Measurements from ENCODE around the gene ALDOA. TPM values are rescaled to one million over a fixed set of nuclear protein-coding genes. Genes with fewer than 3 reads are reported as not detected.

Gene ALDOA
- total RNA-seq, 2 donors from 2014 or later: 569 to 841 TPM

DNA sequence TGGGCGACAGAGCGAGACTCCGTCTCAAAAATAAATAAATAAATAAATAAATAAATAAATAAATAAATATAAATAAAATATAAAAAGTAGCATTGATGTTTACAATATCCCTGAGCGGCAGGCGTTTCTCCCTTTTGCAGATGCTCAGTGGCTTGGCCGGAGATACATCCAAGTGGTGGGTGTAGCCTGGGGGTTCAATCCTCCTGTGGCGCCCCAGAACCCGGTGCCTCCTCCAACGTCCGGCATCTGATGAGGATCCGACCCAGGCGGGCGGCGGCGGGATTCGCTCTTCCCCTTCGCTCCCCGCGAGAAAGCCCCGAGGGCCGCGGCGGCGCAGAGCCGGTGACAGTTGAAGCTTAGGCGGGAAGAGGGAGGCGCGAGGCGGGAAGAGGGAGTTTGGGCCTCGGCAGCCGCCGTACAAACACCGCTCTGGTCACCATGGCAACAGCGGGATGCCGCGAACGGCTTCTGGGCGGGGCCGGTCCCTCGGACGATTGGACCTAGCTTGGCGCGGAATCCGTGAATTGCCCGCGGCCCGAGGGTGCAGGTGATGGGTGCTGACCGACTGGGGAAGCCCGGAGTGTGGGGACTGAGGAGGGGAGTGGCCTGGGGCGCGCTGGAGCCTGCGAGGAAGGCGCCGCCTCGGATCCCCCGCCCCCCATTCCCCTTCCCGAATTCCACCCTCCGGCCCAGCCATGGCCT is 12.7 kb upstream of the ALDOA start:
- ATAC-seq (ENCODE audit: insufficient number of reproducible peaks, low FRiP score, low read depth) (peak; percentile 55), DNase-seq (ENCODE audit: low spot score) (peak; percentile 67)
- peak overlapping the region; percentile 27 to 60 for H3K27ac ChIP-seq
- peaks cover 7 to 9% of the 10 kb centered on the region in 2 donors for H3K4me1 ChIP-seq (ENCODE audit: control insufficient read depth in 1 of 2, low read depth in 2 of 2)
- H3K27me3 ChIP-seq (replicated peaks; ENCODE audit: insufficient read depth): no peaks in the 10 kb centered on the region
- H3K9me3 ChIP-seq: no peaks in the 10 kb centered on the region
- TF ChIP-seq, protein P1, sequence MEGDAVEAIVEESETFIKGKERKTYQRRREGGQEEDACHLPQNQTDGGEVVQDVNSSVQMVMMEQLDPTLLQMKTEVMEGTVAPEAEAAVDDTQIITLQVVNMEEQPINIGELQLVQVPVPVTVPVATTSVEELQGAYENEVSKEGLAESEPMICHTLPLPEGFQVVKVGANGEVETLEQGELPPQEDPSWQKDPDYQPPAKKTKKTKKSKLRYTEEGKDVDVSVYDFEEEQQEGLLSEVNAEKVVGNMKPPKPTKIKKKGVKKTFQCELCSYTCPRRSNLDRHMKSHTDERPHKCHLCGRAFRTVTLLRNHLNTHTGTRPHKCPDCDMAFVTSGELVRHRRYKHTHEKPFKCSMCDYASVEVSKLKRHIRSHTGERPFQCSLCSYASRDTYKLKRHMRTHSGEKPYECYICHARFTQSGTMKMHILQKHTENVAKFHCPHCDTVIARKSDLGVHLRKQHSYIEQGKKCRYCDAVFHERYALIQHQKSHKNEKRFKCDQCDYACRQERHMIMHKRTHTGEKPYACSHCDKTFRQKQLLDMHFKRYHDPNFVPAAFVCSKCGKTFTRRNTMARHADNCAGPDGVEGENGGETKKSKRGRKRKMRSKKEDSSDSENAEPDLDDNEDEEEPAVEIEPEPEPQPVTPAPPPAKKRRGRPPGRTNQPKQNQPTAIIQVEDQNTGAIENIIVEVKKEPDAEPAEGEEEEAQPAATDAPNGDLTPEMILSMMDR (IDR thresholded peaks at IDR 0.05): no peak
- H3K4me3 ChIP-seq: peak overlapping the region; percentile 88
- H3K36me3 ChIP-seq: no peaks in the 10 kb centered on the region

DNA sequence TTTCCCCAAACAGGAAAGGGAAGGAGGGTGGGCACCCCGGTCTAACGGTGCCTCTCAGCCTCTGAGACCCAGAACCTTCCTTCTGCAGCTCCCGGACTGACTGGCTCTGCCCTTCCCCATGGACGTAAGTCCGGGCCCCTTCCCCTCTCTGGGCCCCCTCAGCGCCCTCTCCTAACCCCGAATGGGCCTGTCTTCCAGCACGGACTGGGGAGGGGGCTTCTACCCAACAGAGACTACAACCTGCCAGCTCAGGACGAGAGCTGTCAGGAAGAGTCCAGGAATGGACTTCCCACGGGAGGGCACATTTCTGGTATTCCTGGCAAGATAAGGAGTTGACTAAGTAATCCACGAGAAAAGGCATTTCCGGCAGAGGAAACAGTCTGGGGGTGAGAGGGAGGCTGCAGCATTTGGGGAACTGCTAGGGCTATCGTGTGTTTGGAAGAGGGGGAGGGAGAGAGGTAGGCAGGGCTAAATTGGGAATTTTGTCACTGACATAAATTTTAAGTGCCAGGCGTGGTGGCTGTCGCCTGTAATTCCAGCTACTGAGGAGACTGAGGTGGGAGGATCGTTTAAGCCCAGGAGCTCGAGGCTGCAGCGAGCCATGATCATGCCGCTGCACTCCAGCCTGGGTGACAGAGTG is 12.1 kb upstream of the ALDOA start:
- no peaks in the 10 kb centered on the region for H3K36me3 ChIP-seq
- ATAC-seq (ENCODE audit: insufficient number of reproducible peaks, low FRiP score, low read depth) (peak; percentile 16), DNase-seq (ENCODE audit: low spot score) (no peak)
- H3K4me3 ChIP-seq: peak overlapping the region; percentile 88
- peak overlapping the region; percentile 27 to 60 for H3K27ac ChIP-seq
- peaks cover 7 to 9% of the 10 kb centered on the region in 2 donors for H3K4me1 ChIP-seq (ENCODE audit: control insufficient read depth in 1 of 2, low read depth in 2 of 2)
- H3K9me3 ChIP-seq: no peaks in the 10 kb centered on the region
- H3K27me3 ChIP-seq (replicated peaks; ENCODE audit: insufficient read depth): no peaks in the 10 kb centered on the region
- TF ChIP-seq, protein P1 (IDR thresholded peaks at IDR 0.05): no peak

DNA sequence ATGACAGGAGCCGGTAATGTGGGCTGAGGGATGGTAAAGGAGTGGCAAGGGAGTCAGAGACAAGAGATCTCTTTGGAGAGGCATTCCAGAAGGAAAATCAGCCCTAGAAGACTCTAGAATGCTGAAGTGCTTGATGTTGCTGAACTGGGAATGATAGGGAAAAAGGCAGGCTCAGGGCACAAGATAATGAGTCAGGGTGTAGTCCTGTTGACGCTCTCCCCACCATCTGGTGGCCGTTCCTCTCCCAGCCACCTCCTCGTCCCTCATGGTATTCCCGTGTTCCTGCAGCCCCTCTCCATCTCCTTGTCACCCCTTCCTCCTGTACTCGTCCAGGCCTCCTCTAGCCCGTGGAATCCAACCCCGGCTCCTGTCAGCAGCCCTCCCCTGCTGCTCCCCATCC is 11.1 kb upstream of the ALDOA start:
- DNase-seq (ENCODE audit: low spot score): no peak
- no peaks in the 10 kb centered on the region for H3K36me3 ChIP-seq
- no peaks in the 10 kb centered on the region for H3K27me3 ChIP-seq (replicated peaks; ENCODE audit: insufficient read depth)
- TF ChIP-seq, protein P1 (IDR thresholded peaks at IDR 0.05): no peak
- H3K27ac ChIP-seq: no peak overlapping the region
- H3K4me1 ChIP-seq (ENCODE audit: control insufficient read depth in 1 of 2, low read depth in 2 of 2): peaks cover 7 to 9% of the 10 kb centered on the region in 2 donors
- ATAC-seq (ENCODE audit: insufficient number of reproducible peaks, low FRiP score, low read depth): no peak
- H3K9me3 ChIP-seq: no peaks in the 10 kb centered on the region
- no peak overlapping the region for H3K4me3 ChIP-seq

DNA sequence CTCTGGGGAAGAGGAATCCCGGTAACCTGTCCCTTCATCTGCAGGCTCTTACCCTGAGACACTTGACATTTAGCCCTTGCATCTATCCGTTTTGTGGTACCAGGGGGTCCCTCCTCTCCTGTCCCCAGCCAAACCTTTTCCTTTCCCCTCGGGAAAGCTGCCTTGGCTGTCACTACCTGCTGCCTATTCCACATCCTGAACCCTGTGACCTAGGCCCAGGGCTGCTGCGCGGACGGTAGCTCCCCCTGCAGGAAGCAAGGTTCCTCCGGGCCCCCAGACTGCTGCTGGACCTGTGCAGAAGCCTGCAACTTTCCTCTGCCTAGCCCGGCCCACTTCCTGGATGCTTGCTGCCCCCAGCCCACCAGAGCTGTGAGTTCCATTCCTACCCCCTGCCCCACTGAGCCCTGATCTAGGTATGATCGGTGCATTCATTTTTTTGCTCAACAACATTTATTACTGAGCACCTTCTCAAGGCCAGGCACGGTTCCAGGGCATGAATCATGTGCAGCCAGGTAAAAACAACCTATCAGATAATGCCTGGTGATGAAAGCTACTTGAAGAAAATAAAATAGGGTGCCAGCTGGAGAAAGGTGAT is 10.5 kb upstream of the ALDOA start:
- TF ChIP-seq, protein P1 (IDR thresholded peaks at IDR 0.05): no peak
- Histone ChIP-seq H3K9me3 (no peaks in the 10 kb centered on the region), H3K4me3 (no peak overlapping the region), H3K27me3 (replicated peaks; ENCODE audit: insufficient read depth) (no peaks in the 10 kb centered on the region), H3K36me3 (no peaks in the 10 kb centered on the region), H3K4me1 (ENCODE audit: control insufficient read depth in 1 of 2, low read depth in 2 of 2) (peaks cover 7 to 9% of the 10 kb centered on the region in 2 donors), H3K27ac (no peak overlapping the region)
- no peak for DNase-seq (ENCODE audit: low spot score)
- no peak for ATAC-seq (ENCODE audit: insufficient number of reproducible peaks, low FRiP score, low read depth)

GRCh38 chr16:30060346-30060745 is 5.2 kb upstream of the ALDOA start:
- H3K27ac ChIP-seq: no peak overlapping the region
- TF ChIP-seq, protein P1 (IDR thresholded peaks at IDR 0.05): no peak
- H3K9me3 ChIP-seq: no peaks in the 10 kb centered on the region
- DNase-seq (ENCODE audit: low spot score): no peak
- H3K4me3 ChIP-seq: no peak overlapping the region
- H3K36me3 ChIP-seq: no peaks in the 10 kb centered on the region
- ATAC-seq (ENCODE audit: insufficient number of reproducible peaks, low FRiP score, low read depth): no peak
- H3K27me3 ChIP-seq (replicated peaks; ENCODE audit: insufficient read depth): no peaks in the 10 kb centered on the region
- H3K4me1 ChIP-seq (ENCODE audit: control insufficient read depth in 1 of 2, low read depth in 2 of 2): peaks cover 8 to 16% of the 10 kb centered on the region in 2 donors
